HK-2 (cell line): ENCODE measurements around the gene RBMS3.
A peak's percentile ranks its signal among the peaks of the same experiment; 100 is the strongest.

Source experiments
- DNase-seq: peaks from one replicate; pipeline ENCODE4 v3.0.0-alpha.2; 2018; ENCODE audit not compliant: unreplicated experiment

Gene RBMS3

DNA sequence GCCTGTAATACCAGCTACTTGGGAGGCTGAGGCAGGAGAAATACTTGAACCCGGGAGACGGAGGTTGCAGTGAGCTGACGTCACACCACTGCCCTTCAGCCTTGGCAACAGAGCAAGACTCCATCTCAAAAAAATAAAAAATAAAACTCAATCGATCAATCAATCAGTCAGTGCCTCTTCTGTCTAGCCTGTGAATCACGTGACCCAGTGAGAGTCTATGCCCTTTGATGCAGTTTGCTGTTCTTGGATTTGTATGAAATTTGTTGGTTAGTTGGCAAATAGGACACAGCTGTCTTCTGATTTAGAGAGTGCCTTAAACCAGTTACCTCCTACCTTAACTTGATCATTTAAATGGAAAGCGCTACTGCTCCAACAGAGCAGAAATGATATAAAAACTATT, 3.6 kb upstream of the RBMS3 start:
- DNase-seq: no peak

DNA sequence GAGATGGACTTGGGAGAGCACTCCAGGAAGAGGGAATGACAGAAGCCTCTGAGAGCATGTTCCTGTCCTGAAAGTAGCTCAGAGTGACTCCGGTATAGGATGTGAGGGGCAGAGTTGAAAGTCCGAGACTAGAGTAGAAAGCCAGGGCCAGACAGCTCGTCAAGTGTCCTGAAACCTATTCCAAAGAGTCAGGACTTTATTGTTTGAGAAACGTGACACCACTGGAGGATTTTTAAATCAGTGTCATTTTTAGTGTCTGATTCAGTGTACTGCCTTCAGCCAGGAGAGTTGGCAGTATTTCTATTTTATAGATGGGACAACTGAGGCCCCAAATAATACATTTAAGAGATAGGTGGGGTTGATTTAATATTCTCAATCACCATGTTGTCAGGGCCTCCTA, 1.6 kb upstream of the RBMS3 start:
- DNase-seq: no peak

DNA sequence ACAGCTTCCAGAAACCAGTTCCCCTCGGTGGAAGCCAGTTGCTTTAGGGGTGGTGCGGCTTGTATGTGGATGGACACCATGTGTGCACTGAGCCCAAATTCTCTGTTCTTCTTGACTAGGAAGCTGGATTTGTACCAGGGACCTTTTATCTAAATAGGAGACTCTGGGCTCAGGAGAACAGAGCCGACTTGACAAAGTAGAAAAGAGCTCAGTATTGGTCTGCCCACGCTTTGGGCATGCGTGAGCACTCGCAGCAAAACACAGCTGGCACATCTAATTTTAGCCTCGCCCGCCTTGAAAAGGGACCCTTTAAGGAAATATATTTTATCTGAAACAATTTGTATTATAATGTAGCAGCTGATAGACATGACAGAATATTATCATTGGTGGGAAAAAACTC, 1.1 kb upstream of the RBMS3 start:
- no peak for DNase-seq

DNA sequence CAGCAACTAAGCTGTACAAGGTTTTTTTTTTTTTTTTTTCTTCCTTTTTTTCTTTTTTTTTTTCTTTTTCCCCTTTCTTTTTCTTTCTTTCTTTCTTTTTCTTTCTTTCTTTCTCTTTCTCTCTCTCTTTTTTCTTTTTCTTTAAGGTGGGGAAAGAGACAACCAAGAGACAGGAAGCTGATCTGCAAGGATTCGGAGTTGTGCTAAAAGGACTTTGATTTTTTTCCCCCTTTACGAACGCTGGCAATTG, 148 bp downstream of the RBMS3 start:
- DNase-seq: no peak

DNA sequence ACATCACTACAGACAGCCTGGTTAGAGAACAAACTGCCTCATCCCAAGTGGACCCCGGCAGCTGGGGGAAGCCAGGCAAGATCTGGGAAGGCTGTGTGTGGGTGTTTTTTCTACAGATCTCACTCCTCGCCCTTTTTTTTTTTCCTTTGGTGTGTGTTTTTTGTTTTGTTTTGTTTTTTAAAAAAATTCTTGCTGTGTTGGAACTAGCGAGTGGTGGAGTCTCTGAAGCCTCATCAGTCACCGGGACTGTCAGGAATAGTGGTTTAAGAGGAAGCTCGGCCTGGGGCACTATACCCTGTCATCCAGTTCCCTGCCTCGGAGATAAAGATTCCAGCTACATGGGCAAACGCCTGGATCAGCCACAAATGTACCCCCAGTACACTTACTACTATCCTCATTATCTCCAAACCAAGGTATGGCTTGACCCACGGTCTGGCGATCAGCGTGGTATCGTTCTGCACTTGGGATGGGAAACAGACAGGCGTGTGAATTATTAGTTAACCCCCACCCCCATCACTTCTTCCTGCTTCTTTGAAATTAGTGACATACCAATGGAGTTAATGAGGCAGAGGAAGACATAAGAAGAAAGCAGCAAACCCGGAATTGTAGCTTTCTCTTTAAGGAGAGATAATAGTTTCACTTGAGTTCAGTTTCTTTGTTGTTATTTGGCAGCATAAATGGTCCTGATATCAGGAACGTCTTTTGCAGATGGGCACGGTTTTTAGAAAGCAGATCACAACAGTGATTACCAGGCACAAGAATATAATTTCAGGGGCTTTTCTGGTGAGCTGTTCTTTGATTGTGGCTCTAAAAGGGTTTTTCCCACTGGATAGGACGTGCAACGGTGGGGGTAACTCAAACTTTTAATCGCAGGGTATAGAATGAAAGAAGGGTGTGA, 722 bp downstream of the RBMS3 start:
- DNase-seq: peak; percentile 47

DNA sequence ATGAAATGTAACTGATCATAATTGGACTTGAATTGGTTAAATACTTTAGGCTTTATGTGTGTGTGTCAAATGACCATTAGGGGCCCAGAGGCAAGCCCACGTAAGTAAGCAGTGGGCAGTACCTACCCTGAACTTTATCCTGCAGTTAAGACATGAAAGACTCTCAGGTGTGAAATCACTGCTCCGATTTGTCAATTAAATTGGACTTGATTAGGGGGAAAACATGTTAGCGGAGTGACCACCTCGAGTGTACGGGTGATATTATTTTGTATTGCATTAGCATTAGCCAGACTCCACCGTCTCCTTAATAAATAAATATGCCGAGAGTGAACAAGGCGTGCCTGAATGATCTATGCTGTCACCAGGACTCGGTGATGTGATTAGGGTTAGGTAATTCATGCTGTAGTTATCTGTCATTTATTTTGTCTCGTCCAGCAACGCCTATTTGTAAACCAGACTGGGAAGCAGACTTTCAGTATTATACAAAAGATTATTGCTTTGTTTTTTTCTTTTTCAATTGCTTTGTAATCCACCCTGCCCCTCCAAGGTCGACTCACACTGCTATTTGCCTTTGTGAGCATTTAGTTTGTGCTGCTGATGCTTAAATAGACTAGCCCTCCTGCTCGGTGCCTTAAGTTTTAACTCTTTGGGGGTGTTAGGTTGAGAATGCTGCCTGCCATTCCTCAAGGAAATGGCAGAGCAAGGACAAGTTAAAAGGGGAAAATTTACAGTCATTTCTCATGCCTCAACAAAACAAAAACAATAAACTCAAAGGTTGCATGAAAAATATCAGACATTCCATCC, 1.8 kb downstream of the RBMS3 start:
- peak; percentile 17 for DNase-seq

DNA sequence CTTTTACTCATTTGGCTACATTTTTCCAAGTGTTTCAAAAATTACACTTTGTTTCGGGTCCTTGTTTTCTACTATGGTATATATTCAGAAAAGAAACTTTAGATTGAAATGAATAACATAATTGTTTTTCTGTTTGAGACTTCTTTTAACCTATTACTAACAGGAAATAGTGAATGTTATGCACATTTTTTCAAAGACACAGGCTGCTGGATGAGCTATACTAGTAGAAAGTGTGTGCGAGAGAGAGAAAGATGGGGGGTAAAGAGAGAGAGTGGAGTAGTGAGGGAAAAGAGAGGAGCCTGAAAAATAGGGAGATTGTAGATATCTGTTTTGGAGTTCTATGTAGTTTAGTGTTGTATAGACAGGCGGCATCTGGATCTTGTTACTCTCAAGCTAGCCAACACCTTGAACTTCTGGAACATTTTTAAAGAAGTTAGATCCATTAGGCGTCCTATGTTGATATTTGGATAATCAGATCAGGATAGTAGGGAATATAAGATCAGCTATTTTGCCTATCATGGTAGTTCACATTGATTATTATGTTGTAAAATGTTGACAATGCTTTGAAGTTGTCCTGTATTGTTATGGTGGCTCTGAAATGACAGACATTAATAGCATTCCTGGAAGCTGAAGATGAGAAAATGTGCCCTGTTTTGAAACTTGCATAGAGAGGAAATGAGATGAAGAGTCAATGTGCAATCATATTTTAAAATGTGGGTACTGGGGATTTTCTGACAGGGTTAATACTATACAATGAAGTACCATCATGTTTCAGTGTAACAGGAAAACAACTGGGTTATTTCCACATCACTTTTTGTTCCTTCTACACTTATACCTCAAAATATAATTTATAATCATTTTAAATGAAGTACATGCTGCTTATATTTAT, 2.6 kb downstream of the RBMS3 start:
- no peak for DNase-seq

DNA sequence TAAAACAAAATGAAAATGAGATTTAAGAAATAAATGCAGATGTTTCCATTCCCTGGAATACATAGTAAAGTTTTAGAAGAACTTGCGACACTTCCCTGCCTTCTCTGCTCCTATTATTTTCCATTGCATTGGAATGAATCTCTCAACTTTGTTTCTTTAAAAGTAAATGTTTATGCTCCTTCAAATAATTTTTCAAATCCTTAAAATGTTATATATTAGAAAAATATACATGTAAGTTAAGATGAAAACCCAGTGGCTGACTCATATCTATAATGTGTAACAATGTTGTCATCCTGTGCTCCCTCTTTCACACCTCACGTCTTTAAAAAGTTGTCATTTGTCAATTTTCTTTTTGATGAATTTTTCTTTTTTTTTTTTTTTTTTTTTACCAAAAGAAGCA, 3.6 kb downstream of the RBMS3 start:
- no peak for DNase-seq

DNA sequence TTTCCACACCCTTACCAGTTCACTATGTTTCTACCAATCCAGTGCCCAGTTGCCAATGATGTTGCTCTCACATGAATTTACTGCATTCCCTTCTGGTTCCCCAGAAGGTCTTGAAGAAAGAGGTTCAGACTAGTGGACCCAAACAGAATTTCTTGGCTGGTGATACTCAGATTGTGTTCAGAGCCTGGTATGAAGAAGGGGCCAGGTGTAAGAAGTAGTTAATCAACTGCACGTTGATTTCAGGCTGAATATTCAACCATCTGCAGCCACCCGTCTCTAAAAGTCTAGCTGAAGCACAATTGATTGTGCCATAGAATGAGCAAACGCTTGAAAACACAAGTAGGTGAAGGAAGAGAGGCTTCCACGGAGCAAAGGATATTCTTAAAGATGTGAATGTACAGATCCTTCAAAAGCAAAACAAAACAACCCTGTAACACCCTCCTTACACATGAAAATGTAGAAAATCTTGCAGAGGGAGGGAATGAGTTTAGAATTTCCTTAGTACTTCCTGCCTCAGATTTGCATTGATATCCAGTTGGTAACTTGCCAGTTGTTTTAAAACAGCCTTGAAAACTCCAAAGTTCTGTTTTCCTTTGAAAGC, 4.7 kb downstream of the RBMS3 start:
- no peak for DNase-seq

DNA sequence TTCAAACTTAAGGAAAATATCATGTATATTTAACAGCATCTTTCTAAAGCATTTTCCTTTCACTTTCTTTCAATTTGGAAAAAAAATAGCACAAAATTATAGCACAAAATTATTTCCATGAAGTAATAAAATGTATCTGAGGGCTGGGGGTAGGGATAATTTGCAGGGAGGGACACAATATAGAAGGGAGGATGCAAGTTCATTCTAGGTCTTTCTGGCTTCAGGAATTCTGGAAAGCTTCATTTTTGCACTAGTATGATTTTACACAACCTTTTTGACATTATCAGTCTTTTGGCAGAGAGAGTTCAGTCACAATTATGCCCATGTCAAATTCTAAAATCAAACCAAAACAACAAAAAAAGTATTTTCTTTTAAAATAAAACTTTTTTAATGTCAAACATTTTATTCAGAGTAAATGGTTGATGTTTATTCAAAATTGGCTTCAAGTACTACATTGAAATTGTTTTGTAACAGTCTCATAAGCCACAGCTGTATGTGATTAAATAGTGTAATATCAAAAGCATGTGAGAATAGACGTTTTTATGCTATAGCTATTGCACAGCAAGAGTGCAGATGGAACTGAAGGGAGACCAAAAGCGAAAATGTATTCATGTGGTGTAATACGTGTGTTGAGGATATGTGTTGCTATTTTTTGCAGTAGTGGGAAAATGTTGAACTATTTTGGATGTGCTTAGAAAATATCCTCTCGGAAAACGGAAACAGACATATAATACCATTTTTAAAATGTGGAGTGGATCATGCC, 5.8 kb downstream of the RBMS3 start:
- DNase-seq: no peak

DNA sequence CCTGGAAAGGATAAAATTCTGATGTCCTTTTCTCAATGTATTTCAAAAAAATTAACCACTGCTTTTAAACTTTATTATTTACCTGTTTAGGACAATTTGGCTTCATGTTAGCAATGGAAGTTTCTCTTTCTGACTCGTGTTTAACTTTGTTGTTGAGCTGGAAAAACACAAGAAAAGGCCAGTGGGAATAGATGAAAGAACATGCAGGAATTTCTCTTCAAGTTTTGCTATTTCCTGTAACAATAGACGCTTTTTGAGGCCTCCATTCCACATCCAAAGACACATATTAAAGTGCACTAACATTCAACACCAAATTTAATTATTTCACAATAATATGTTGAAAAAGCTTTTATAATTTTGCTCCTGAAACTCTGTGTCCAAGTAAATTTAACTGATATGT, 9.7 kb downstream of the RBMS3 start:
- DNase-seq: no peak

DNA sequence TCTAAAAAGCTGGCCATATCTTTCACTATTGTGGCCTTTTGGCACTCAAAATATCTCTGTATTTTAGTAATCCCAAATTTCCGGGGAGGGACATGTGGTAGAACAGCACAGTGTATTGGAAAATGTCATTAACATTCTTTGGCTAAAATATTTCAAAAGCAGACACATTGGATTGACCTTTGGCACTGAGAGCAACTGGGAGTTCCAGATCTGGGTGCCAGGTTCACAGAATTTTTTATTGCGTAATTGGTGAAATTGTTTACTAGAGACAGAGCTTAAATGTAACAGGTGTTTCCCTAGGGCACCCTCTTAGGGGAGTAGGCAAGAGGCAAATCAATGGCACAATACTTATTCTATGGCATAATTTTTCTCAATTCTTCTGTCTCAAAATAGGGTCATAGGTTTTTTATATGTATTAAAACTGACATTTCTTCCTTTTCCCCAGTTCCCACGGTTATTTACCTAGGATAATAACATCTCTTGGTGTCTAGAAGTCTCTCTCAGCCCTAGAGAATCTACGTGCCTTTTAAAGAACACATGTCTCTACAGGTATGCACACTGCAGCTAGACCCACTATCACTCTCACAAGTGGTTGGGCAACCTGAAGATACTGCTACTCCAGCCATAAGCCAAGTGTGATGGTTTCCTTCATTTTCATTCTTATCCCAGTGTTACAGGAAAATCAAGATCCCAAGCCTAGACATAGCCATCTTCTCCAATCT, 10.6 kb downstream of the RBMS3 start:
- DNase-seq: no peak

DNA sequence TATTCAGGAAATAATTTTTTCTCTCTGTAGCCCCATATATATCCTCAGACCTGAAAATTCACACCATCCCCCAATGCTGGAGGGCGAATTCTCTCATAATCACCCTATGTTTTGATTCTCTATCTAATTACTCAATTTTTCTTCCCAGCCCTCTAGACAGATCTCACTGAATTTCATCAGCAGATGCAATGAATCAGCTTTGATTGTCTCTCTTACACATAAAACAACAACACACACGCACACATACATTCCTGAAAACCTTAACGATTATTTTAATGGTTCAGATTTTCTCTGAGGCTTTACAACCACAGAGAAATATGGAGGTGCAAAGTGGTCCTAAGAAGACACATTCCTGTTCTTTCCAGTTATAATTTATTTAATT, 11.1 kb downstream of the RBMS3 start:
- DNase-seq: no peak

DNA sequence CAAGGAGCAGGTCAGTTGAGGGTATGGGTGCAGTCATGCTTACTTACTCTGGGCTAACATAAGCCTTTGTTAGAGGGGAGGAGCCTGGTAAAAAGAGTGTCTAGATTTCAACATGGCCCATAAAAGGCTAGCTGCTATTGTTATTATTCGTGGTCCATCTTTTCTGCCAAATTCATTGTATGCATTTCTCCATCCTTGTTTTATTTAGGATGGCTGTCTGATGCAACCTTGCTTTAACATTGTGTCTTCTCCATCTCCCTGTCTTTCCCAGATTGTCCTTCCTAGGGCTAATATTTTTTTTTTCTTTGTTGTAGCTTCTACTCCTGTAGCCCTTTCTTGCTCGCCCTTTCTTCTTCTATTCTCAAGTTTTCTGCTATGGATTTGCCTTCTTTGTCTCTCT, 12.6 kb downstream of the RBMS3 start:
- no peak for DNase-seq

DNA sequence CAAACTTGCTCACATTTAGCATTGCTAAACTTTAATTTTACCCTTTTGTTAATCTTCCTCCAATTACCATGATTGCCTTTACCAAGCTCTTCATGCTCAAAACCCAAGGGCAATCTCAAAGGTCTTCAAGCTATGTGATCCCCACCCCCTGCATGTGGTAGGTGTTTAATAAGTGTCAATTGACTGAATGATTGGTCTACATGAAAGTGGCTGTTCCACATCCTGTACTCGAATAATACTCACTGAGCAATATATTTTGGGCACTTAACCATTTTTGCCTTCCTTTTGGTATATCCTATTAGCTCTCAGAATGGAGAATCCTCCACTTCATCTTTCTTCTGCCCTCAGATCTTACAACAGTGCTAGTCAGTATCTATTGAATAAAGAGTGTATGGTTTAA, 17.1 kb downstream of the RBMS3 start:
- no peak for DNase-seq

DNA sequence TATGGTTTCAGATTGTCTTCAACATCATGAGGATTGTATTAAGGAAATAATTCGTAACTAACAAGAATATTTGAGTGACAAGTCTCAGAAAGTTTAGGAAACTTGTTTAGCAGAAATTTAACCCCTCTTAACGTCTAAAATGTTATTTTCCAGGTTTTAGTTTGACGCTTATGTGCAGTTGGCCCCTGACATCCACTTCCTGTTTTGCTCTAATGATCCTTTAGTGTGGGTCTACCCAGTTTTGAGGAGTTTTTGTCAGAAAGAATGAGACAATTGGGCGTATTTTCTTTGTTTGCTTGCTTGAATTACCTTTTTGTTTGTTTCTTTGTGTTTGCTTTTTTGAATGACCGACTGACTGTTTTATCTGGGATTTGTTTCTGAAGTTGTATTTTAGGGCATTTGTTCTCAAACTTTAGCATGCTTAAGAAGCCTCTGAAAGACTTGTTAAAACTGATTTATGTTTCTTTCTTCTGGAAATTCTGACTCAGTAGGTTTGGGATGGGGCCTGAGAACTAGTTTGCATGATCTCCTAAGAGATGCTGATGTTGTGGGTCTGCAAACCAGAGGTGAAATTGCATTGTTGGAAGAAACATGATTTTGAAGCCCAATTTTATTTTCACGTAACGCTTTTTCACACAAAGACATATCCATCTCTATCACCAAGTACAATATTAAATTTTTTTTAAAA, 20.6 kb downstream of the RBMS3 start:
- no peak for DNase-seq

DNA sequence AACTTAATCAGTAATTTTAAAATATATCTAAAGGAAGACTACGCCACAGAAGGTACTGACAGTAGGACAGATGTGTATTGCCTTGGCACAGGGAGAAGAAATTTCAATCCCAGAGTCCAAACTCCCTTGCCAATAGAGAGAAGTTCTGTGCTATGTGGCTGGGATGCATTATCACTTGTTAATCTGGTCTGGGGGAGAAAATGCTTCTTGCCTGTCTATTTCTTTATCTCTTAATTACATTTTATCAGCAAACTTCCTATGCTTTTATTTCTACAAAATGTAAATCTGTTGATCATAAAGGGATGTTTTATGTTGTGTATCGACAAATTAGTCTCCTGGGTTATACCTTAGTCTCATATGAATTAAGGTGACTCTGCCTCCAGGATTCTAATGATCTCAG, 21.7 kb downstream of the RBMS3 start:
- DNase-seq: no peak

DNA sequence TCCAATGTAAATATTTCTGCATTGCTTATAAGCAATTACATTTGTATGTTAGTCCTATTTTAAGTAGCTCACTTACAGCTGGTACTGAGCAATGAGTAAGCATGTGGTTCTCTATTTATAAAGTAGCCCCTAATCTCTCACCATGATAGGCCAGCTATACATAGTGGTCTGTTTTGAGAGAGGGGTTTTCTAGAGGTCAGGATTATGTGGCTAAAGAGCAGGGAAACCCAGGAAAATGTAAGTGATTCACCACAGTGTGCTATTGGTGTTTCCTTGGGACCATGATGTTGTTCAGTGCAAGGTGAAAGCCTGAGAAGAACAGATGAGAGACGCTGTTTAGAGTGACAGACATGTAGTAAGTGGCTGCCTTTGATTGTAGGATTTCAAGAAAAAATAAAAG, 26.4 kb downstream of the RBMS3 start:
- no peak for DNase-seq

DNA sequence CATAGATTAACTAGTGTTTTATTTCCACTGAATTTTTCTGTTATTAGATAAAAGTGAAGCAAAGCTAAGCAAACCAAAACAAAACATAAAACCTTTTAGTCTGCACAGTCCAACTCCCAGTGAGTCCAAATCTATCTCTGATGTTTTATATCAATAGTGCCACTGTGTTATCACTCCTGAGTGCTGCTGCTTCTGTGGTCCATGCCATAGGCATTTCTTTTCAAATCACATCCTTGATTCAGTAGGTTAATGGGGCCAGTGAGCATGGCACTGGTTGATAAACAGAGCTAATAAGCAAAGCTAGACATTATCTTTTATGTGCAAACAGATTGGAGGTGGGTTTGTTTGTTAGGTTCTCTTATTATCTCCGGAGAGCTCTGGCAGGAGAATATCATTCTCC, 30.0 kb downstream of the RBMS3 start:
- DNase-seq: no peak

DNA sequence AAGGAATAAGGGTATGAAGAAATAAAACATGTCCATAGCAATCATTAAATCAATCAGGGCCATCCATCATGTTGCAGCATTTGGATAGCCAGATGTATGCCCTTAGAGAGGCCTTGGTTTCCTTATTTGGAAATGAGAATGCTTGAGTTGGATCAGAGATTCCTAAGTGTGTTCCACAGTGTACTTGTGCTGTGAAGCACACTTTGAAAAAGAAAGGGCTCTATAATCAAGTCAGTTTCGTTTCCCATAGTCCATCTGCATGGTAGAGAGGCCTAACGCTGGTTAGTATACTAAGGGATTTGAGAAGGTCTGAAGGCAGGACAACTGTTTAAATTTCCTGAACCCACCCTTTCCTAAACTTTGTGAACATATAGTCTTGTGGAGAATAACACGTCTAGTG, 30.9 kb downstream of the RBMS3 start:
- DNase-seq: no peak
